ENCODE results near the gene ZFP92.

Gene ZFP92

DNA sequence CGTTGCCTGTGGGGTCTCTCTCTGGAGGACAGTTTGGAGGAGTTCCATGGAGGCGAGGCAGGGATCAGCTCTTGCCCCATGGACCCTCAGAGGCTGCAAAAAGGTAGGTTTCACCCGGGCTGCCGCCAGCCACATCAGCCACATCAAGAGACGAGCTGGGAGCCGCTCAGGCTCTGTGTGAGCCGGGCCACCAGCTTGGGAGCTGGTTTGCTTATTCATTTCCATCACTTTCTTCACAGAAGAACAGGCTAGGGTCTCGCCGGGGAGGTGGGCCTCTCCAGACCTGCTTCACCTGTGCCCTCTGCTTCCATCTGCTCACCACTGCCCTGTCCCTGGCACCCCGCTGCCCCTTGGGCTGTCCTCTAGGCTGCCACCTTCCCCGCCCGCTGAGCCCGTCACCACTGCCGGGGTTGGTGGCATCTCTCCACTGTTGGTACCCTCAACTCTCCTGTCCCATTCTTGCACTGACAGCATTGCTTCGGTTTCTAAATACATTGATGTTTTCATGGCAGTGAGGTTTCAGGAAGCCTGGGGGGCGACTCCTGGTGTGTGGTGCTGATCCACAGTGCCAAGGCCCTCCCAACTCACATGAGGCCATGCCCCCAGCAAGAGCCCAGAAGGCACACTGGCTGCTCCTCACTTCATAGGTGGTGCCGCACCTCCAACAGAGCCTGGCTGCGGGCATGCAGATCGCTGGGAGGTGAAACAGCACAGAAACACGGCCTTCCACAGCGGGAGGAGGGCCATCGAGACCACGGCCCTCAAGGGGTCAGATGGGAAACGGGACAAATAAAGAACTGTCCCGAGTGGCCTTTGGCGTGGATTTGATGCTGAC, 39.1 kb downstream of the ZFP92 start:
- Histone ChIP-seq H3K4me3 (ENCODE audit: low read depth, low read length) (no peak overlapping the region), H3K4me1 (no peaks in the 10 kb centered on the region), H3K9me3 (no peaks in the 10 kb centered on the region), H3K27me3 (no peaks in the 10 kb centered on the region), H3K36me3 (no peaks in the 10 kb centered on the region)
- TF ChIP-seq, protein P1, sequence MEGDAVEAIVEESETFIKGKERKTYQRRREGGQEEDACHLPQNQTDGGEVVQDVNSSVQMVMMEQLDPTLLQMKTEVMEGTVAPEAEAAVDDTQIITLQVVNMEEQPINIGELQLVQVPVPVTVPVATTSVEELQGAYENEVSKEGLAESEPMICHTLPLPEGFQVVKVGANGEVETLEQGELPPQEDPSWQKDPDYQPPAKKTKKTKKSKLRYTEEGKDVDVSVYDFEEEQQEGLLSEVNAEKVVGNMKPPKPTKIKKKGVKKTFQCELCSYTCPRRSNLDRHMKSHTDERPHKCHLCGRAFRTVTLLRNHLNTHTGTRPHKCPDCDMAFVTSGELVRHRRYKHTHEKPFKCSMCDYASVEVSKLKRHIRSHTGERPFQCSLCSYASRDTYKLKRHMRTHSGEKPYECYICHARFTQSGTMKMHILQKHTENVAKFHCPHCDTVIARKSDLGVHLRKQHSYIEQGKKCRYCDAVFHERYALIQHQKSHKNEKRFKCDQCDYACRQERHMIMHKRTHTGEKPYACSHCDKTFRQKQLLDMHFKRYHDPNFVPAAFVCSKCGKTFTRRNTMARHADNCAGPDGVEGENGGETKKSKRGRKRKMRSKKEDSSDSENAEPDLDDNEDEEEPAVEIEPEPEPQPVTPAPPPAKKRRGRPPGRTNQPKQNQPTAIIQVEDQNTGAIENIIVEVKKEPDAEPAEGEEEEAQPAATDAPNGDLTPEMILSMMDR (IDR thresholded peaks at IDR 0.05; ENCODE audit: low read depth, low read length): no peak
- no peak for DNase-seq

- no peak for DNase-seq
- TF ChIP-seq, protein P1 (IDR thresholded peaks at IDR 0.05; ENCODE audit: low read depth, low read length): no peak
- no peaks in the 10 kb centered on the region for H3K9me3 ChIP-seq
These were observed 39.6 kb downstream of the ZFP92 start for GRCh38 chrX:153450949-153451277.

DNA sequence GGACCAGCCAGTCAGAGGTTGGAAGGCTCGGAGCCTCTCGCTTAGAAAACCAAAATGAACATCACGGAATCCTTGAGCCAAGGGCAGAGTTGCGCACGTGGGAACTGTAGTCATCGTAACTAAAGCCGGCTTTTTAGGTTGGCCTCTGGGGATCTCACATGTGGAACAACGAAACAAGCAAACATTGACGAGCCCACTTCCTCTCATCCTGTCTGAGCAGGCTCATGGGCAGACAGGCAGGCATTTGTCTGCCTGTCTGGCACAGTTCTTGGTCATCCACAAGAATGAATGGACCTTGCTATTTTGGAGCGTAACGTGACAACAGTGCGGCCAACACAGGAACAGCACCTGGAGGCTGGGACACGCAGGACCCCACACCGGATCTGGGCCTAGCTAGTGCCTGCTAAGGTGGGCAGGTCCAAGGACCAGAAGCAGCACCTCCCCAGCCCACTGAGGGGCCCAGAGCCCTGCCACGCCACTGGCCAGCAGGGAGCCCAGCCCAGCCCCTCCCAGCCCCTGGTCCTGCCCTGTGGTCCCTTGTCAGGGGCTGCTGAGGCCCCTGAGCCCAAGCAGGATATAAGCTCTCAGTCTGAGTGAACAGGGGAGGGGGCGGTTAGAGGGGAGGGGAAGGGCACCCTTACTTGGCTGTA, 43.8 kb downstream of the ZFP92 start:
- Histone ChIP-seq H3K36me3 (no peaks in the 10 kb centered on the region; the same call in 1 of the 2 replicates), H3K27me3 (no peaks in the 10 kb centered on the region), H3K4me1 (no peaks in the 10 kb centered on the region), H3K9me3 (no peaks in the 10 kb centered on the region), H3K4me3 (ENCODE audit: low read depth, low read length) (no peak overlapping the region)
- DNase-seq: no peak
- TF ChIP-seq, protein P1 (IDR thresholded peaks at IDR 0.05; ENCODE audit: low read depth, low read length): no peak

More at GRCh38 chrX:153450949-153451277, 39.6 kb downstream of the ZFP92 start:
- Histone ChIP-seq H3K4me3 (ENCODE audit: low read depth, low read length) (no peak overlapping the region), H3K27me3 (no peaks in the 10 kb centered on the region), H3K36me3 (no peaks in the 10 kb centered on the region), H3K4me1 (no peaks in the 10 kb centered on the region)

DNA sequence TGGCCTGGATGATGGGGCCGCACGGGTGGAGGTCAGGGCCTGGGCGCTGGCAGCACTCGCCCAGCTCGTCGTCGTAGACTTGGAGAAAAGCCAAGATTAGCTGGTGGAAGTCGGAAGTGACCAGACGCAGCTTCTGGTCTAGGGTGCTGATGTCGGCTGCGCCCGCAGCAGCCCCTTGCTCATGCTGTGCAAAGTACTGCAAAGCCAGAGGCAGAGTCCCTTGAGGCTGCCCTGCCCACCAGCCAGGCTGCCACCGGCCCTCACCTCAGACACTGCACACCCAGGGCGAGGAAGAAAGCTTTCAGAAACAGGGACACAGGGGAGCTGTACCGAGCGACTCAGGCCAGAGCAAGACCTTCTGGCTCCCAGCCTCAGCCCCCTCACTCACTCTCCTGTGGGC, 44.3 kb downstream of the ZFP92 start:
- TF ChIP-seq, protein P1 (IDR thresholded peaks at IDR 0.05; ENCODE audit: low read depth, low read length): no peak
- Histone ChIP-seq H3K4me3 (ENCODE audit: low read depth, low read length) (no peak overlapping the region), H3K36me3 (no peaks in the 10 kb centered on the region; the same call in 1 of the 2 replicates), H3K9me3 (no peaks in the 10 kb centered on the region), H3K4me1 (no peaks in the 10 kb centered on the region), H3K27me3 (no peaks in the 10 kb centered on the region)
- peak; percentile 33 for DNase-seq

GRCh38 chrX:153456161-153456560, 44.9 kb downstream of the ZFP92 start:
- DNase-seq: no peak
- TF ChIP-seq, protein P1 (IDR thresholded peaks at IDR 0.05; ENCODE audit: low read depth, low read length): no peak
- H3K36me3 ChIP-seq: no peaks in the 10 kb centered on the region; the same call in 1 of the 2 replicates

GRCh38 chrX:153456704-153457103, 45.4 kb downstream of the ZFP92 start:
- TF ChIP-seq, protein P1 (IDR thresholded peaks at IDR 0.05; ENCODE audit: low read depth, low read length): no peak
- H3K36me3 ChIP-seq: no peaks in the 10 kb centered on the region; the same call in 1 of the 2 replicates
- DNase-seq: no peak
- no peaks in the 10 kb centered on the region for H3K9me3 ChIP-seq
- H3K27me3 ChIP-seq: no peaks in the 10 kb centered on the region
- H3K4me3 ChIP-seq (ENCODE audit: low read depth, low read length): no peak overlapping the region
- no peaks in the 10 kb centered on the region for H3K4me1 ChIP-seq

More at GRCh38 chrX:153456161-153456560, 44.9 kb downstream of the ZFP92 start:
- no peaks in the 10 kb centered on the region for H3K4me1 ChIP-seq
- H3K4me3 ChIP-seq (ENCODE audit: low read depth, low read length): no peak overlapping the region
- no peaks in the 10 kb centered on the region for H3K9me3 ChIP-seq
- no peaks in the 10 kb centered on the region for H3K27me3 ChIP-seq

Data from BE2C (cell line).